DOHH2 (cell line): ENCODE measurements around the gene MEGF11.

Source experiments
- CTCF ChIP-seq: fragments of 200-600 bp; sonication (generic); IDR thresholded peaks from one replicate; pipeline ENCODE4 v1.5.1; 2014; ENCODE audit warnings: antibody characterized with exemption, mild to moderate bottlenecking, low read depth, low read length; ENCODE audit not compliant: poor library complexity, severe bottlenecking
- EZH2phosphoT487 ChIP-seq: fragments of 200-600 bp; sonication (generic); IDR thresholded peaks from 2 replicates; pipeline ENCODE4 v1.6.1; 2017; ENCODE audit warnings: borderline replicate concordance, mild to moderate bottlenecking, antibody characterized with exemption, low read length, moderate library complexity, mixed read lengths

- TF ChIP-seq CTCF (no peak), EZH2phosphoT487 (no peak)
Measured at GRCh38 chr15:66076591-66077319, 176.8 kb downstream of the MEGF11 start.
